Activated CD8-positive, alpha-beta T cell treated with anti-CD3 and anti-CD28 coated beads for 36 hours (primary cell): ENCODE measurements around the gene TMCC2. TPM values are rescaled to one million over a fixed set of nuclear protein-coding genes. Genes with fewer than 3 reads are reported as not detected.
A peak's percentile ranks its signal among the peaks of the same experiment; 100 is the strongest.
"Not testable (repeated sequence)": the region's sequence is repeated elsewhere in the genome, so short reads cannot be mapped to it uniquely, and the experiment has no call there.

Experiments used
- ATAC-seq: fragments of 200-7000 bp; cut with Tn5 transposase; one replicate; pipeline ENCODE4 v1.10.0; 2021; ENCODE audit warnings: mild to moderate bottlenecking, moderate library complexity
- CTCF ChIA-PET: fragments of 350-600 bp; sonication (Branson Sonifier 250); formaldehyde crosslinking; loops from one replicate; lab custom pipeline; 2021; ENCODE audit warnings: antibody characterized with exemption; lab: Charles Lee
- POLR2A ChIA-PET: fragments of 350-600 bp; sonication (Branson Sonifier 250); formaldehyde crosslinking; loops from one replicate; lab custom pipeline; 2021; ENCODE audit warnings: antibody characterized with exemption; lab: Charles Lee
- DNase-seq: peaks from one replicate; pipeline ENCODE4 v3.0.0-alpha.2; 2020
- H3K27ac Mint-ChIP-seq: one replicate; pipeline ENCODE4 v1.8.0; 2021; ENCODE audit warnings: mild to moderate bottlenecking, mixed read lengths
- H3K27me3 Mint-ChIP-seq: one replicate; pipeline ENCODE4 v1.8.0; 2021; ENCODE audit warnings: mixed read lengths
- H3K36me3 Mint-ChIP-seq: one replicate; pipeline ENCODE4 v1.8.0; 2021; ENCODE audit warnings: low read depth, mixed read lengths
- H3K4me1 Mint-ChIP-seq: one replicate; pipeline ENCODE4 v1.8.0; 2021; ENCODE audit warnings: low read depth, mixed read lengths
- H3K4me3 Mint-ChIP-seq: one replicate; pipeline ENCODE4 v1.8.0; 2021; ENCODE audit warnings: mild to moderate bottlenecking, moderate library complexity, mixed read lengths
- H3K9me3 Mint-ChIP-seq: one replicate; pipeline ENCODE4 v1.8.0; 2021; ENCODE audit warnings: mixed read lengths
- CTCF ChIP-seq: fragments of 200-600 bp; IDR thresholded peaks from one replicate; pipeline ENCODE4 v1.8.0; 2022; ENCODE audit warnings: antibody characterized with exemption, mild to moderate bottlenecking
- intact Hi-C: fragments of 100-400 bp; cut with micrococcal nuclease; formaldehyde crosslinking; loops from one replicate; pipeline ENCODE4 v1.10.0; 2022
- total RNA-seq, 2 experiments: library from RNA; stranded (reverse); gene quantifications; one replicate each; pipeline ENCODE4 v1.2.3, GENCODE V29; 2021

TMCC2 gene, protein sequence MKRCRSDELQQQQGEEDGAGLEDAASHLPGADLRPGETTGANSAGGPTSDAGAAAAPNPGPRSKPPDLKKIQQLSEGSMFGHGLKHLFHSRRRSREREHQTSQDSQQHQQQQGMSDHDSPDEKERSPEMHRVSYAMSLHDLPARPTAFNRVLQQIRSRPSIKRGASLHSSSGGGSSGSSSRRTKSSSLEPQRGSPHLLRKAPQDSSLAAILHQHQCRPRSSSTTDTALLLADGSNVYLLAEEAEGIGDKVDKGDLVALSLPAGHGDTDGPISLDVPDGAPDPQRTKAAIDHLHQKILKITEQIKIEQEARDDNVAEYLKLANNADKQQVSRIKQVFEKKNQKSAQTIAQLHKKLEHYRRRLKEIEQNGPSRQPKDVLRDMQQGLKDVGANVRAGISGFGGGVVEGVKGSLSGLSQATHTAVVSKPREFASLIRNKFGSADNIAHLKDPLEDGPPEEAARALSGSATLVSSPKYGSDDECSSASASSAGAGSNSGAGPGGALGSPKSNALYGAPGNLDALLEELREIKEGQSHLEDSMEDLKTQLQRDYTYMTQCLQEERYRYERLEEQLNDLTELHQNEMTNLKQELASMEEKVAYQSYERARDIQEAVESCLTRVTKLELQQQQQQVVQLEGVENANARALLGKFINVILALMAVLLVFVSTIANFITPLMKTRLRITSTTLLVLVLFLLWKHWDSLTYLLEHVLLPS
- total RNA-seq: 1 to 10 TPM; 6.6 to 7.1 TPM

GRCh38 chr1:205227584-205228013, at the start of gene TMCC2:
Gene TMCC2, plus strand, starts transcription at chr1:205227946. Its CDS starts 619 bp downstream, at chr1:205228565.
- Mint-ChIP-seq H3K27ac (peak within 1 kb of the TSS; percentile 93), H3K27me3 (peaks cover 19% of the 10 kb centered on the region), H3K9me3 (no peaks in the 10 kb centered on the region), H3K4me3 (peak within 1 kb of the TSS; percentile 89), H3K36me3 (no peaks in the 10 kb centered on the region), H3K4me1 (peaks cover 42% of the 10 kb centered on the region)
- TF ChIP-seq CTCF: no peak
- ATAC-seq: peak; percentile 87
- intact Hi-C loops: loop anchor here (2.0 kb wide), 2 partner anchors 17 to 29 kb away; partner anchors contain the start of gene DSTYK
- ChIA-PET CTCF (interaction anchor here (0.6 to 17.4 kb wide), 16 partner anchors 9 to 238 kb away, joined by 3 to 411 read pairs (median 6); partner anchors contain the start of gene RBBP5), POLR2A (interaction anchor here (1.0 to 4.2 kb wide), 10 partner anchors 9 to 82 kb away, joined by 3 to 21 read pairs (median 5); no protein-coding TSS in a partner anchor)
- peak; percentile 93 for DNase-seq

- intact Hi-C loops: no loop called here
These were observed 47.9 kb upstream of the TMCC2 start for GRCh38 chr1:205179842-205180241.

GRCh38 chr1:205180331-205180730, 47.4 kb upstream of the TMCC2 start:
- ChIA-PET CTCF (interaction anchor here (0.8 to 1.6 kb wide), 2 partner anchors 19 to 59 kb away, joined by 3 to 4 read pairs; partner anchors contain the start of gene RBBP5), POLR2A (interaction anchor here (1.2 kb wide), 1 partner anchor 18 kb away, joined by 3 read pairs; no protein-coding TSS in a partner anchor)
- H3K4me3 Mint-ChIP-seq, H3K27me3 Mint-ChIP-seq, H3K9me3 Mint-ChIP-seq, DNase-seq, H3K27ac Mint-ChIP-seq, intact Hi-C loops, ATAC-seq: not testable (repeated sequence)
- peaks cover 31% of the 10 kb centered on the region for H3K4me1 Mint-ChIP-seq
- peaks cover 35% of the 10 kb centered on the region for H3K36me3 Mint-ChIP-seq

More at GRCh38 chr1:205179842-205180241, 47.9 kb upstream of the TMCC2 start:
- Mint-ChIP-seq H3K9me3 (no peaks in the 10 kb centered on the region), H3K4me3 (no peak overlapping the region), H3K36me3 (peaks cover 35% of the 10 kb centered on the region), H3K27me3 (no peaks in the 10 kb centered on the region), H3K4me1 (peaks cover 30% of the 10 kb centered on the region), H3K27ac (no peak overlapping the region)
- no peak for DNase-seq
- ChIA-PET CTCF (interaction anchor here (0.8 to 1.6 kb wide), 2 partner anchors 20 to 58 kb away, joined by 3 to 4 read pairs; partner anchors contain the start of gene RBBP5), POLR2A (interaction anchor here (1.2 kb wide), 1 partner anchor 19 kb away, joined by 3 read pairs; no protein-coding TSS in a partner anchor)
- no peak for ATAC-seq
- no peak for TF ChIP-seq CTCF

- CTCF ChIA-PET: interaction anchor here (1.3 kb wide), 1 partner anchor 172 kb away, joined by 3 read pairs; no protein-coding TSS in a partner anchor
- no peaks in the 10 kb centered on the region for H3K9me3 Mint-ChIP-seq
- no peak for TF ChIP-seq CTCF
- peaks cover 55% of the 10 kb centered on the region for H3K4me1 Mint-ChIP-seq
- intact Hi-C loops: no loop called here
- peaks cover 53% of the 10 kb centered on the region for H3K36me3 Mint-ChIP-seq
- no peaks in the 10 kb centered on the region for H3K27me3 Mint-ChIP-seq
- POLR2A ChIA-PET: interaction anchor here (0.9 to 4.6 kb wide), 3 partner anchors 9 to 16 kb away, joined by 3 to 36 read pairs (median 4); no protein-coding TSS in a partner anchor
- ATAC-seq: no peak
- H3K4me3 Mint-ChIP-seq: no peak overlapping the region
- DNase-seq: no peak
- peak overlapping the region; percentile 25 for H3K27ac Mint-ChIP-seq
These were observed 44.8 kb upstream of the TMCC2 start for GRCh38 chr1:205182930-205183329.
